ENCODE data around the gene HDAC3.
A peak's percentile ranks its signal among the peaks of the same experiment; 100 is the strongest.
"Not testable (repeated sequence)": the region's sequence is repeated elsewhere in the genome, so short reads cannot be mapped to it uniquely, and the experiment has no call there.

Gene HDAC3

DNA sequence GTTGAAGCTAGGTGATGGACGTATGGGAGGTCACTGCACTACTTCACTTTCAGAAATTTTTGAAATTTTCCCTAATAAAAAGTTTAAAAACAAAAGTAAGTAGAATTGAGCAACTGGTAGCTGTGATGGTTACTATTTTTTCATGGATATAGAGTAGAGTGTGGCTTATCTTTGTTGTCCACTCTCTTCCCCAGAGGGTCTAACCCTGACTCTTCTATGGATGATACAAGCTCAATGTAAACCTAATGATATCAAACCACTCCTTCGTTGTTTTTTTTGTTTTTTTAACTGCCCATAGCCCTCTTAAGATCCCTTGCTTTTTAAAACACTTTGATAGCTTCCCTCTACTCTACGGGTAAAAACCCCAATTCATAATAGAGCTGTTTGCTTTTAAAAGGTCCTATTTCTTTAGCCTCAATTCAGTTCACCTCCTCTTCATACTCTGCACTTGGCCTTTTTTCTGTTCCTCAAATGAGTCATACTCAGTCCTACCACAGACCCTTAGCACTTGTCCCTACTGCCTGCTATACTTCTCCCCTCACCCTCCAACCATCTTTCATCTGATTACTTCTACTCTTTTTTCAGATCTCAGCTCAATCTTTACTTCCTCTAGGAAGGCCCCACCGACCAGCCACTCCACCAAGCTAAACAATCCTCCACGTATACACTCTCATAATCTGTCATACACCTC lies 2.6 kb downstream of the HDAC3 start:
- DNase-seq = no peak

DNA sequence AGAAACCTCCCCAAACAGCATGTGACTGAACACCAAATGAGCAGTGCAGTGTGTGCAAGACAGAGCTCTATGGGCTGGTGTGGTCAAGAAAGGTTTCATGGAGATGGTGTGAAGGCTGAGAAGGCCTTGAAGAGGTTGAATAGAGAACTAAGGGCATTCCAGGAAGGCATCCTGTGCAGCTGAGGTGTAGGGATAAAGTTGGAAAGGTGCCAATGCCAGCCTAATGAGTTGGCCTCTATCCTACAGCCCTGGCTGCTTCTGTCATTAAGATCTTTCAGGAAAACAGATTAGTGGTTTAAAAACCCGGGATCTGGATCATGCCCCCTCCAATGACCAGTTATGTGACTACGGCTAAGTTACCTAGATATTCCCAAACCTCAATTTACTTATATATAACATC lies 4.0 kb downstream of the HDAC3 start:
- no peak for DNase-seq

GRCh38 chr5:141630570-141631140 lies 6.0 kb downstream of the HDAC3 start:
- DNase-seq = no peak

DNA sequence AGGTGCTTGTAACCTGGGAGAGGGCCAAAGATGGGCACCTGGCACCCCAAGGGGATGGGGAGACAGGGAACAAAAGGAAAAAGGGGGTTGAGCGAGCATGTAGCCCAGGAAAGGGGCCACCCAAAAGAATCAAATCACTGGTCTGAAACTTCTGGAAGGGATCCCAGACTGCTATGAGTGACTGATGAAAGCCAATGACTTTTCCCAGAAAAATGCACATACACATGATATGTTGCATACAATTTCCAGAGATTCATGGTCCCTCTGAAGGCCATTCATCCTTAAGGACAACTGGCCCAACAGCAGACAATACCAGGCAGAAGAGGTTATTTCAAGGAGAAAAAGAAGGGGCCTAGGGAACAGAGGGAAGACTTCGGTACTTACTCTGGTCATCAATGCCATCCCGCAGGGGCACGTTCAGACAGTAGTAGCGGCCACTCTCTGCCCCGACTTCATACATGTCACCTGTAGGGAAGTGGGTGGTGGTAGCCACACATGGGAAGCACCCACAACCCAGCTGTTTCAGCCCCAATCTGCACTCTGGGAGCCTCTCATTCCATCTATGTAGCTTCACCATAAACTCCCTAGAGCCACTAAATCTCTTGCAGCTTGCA lies 8.4 kb downstream of the HDAC3 start:
- no peak for DNase-seq

DNA sequence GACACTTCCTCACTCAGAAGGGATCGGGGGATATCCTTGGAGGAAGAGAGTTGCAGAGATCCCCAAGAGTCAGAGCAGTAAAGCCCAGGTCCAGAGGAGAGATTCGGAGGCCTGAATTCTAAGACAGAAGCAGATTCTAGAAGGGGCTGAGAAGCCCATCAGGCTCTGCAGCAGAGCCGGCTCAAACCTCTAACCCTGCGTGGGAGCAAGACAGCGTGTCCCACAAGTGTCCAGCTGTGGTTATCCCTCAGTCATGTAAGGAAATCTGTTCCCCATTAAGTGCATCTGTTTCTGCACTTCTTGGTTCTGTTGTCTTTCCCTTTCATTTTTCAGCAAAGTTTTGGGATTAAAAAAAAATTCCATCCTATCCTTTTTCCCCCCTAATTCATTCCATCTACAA lies 13.0 kb downstream of the HDAC3 start:
- DNase-seq = no peak

DNA sequence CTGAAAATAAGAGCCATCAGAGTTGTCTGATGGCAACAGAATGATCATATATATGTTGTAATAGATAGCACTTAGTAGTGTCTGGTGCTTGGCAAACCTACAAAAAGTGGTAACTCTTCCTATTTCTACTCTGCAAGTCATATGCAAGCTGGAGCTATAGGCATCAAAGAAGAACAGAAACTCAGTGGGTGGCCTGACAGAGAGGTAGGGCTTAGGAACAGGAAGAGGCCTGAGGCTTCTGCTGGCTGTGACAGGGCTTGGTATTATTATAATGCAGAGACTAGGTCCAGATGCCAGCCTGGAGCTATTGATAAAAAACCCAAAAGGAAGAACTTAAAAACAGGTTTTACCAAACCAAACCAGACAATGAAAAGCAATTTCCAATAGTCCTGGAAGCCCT lies 13.5 kb downstream of the HDAC3 start:
- DNase-seq = no peak

DNA sequence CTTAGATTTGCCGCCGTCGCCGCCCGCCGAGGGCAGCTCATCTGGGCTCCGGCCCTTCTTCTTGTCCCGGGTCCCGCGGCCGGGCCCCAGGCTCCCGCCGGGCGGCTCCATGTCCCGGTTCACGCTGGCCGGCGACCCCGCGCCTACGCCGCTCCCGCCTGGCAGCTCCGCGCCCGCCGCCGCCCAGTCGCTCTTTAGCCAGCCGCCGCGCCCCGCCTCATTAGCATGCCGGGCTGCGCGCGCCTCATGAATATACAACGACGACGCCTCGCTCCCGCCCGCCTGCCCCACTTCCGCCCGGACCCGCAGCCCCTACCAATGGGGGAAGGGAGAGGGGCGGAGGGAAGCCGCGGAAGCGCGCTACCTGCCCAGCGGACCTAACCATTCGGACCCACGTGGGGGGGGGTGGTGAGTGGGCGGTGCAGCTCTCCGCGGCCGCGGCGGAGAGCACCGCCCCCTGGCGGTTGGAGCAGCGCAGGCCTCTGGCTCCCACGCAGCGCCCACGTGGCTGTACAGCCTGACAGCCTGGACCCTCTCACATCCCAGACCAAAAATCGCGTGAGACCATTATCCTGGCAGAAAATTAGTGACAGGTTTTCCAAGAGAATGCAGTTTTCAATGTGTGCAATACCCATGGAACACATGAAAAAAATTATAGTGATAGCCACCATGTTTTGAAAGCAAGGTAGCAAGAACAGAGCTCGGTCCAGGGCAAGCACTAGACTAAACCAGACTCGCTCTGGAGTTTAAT lies 17.7 kb downstream of the HDAC3 start, which contains the start of gene DIAPH1:
DIAPH1 (minus strand) TSS at position 197 of the 751 bp plus-strand sequence; CDS start at position 111, 86 bp downstream.
- peak; percentile 81 for DNase-seq

DNA sequence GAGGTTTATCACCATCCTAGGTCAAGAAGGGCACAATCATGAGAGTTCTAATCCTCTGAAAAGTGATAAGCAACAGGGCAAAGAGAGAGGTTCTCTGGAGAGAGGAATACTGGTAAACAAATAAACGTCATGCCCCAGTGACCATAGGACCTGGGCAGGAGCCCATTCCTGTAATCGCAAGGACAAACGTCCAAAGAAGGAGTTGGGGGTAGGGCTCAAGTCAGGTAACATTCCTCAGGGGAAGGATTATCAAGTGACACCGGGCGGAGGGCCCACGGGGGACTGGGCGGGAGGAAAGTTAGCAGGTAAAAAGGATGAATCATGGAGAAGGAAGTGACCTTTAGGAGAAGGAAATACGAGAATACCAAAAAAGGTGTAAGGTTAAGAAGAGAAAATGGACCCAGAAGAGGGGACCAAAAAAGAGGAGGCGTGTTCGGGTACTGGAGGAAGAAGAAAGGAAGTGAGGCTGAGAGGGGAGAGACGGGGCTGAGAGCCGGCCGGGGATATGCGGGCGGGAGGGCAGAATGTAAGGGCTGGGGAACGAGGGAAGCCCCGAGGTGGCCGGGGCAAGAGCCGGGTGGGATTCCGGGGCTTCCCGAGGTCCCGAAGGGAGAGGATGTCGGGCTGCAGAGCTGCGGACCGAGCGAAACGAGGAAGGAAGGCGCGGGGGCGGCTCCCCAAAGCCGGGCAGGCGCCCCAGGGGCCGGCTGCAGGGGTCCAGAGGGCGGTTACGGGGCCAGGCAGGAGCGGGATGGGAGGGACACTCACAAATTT lies 18.4 kb downstream of the HDAC3 start:
- DNase-seq = peak; percentile 37

DNA sequence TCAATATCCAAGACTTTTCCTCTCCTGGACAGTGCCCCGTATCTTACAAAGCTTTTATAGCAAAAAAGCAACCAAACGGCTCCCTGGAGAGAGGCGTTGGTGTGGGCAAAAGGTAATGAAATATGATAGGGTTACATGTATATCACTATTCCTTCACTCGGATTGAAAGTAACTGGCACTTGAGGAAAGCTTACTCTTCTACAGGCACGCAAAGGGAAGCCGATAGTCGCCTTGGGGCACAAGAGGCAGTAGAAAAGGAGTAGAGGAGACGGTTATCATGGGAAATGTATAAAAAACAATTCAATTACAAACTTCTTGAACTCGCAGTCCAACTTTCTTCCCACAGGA lies 19.0 kb downstream of the HDAC3 start:
- DNase-seq = no peak

GRCh38 chr5:141617128-141617527 lies 19.5 kb downstream of the HDAC3 start:
- DNase-seq = no peak

- DNase-seq = no peak
These were observed 20.5 kb downstream of the HDAC3 start for GRCh38 chr5:141615991-141616720.

DNA sequence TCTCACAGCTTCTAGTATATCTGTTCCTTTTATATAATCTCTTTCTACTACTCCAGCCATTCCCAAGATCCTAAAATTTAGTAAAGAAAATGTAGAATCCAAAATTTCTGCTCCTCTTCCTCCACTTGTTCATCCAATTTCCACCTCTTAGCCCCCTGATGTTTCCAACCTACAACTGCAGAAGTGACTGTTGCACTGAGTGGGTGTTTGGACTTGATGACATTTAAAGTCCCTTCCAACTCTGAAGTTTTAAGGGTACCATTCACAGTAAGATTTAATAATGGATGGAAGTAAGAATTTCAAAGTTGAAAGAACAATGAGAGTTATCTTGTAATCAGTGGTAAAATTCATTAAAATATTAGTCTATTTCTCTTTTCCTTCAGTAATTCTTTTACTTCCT lies 23.3 kb downstream of the HDAC3 start:
- DNase-seq = no peak

GRCh38 chr5:141611289-141611688 lies 25.4 kb downstream of the HDAC3 start:
- DNase-seq = no peak

DNA sequence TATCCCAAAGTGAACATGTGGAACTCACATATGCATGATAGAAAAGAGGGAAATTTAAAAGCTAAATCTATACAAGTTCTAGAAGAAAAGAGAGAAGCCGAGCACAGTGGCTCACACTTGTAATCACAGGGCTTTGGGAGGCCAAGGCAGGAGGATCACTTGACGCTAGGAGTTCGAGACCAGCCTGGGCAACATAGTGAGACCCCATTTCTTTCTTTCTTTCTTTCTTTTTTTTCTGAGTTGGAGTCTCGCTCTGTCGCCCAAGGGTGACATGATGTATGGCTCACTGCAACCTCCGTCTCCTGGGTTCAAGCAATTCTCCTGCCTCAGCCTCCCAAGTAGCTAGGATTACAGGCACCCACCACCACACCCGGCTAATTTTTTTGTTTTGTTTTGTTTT lies 26.7 kb downstream of the HDAC3 start:
- DNase-seq = not testable (repeated sequence)

GRCh38 chr5:141609044-141609443 lies 27.6 kb downstream of the HDAC3 start:
- no peak for DNase-seq

DNA sequence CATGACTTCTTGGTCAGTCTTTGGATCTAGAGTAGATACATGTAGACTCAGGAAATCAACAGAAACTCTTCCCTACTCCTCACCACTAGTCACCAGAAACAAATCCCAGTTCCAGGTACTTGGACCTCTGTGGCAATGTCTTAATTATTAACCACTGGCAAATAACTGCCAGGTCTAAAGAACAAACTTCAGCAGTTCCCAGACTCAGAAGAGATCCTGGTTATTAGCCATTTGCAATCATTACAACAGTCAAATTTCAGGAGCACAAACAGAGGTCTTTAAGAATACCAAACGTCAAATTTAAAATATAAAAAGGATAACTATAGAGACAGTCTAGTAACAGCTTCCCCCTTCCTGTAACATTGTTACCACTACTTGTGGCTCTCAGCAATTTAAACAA lies 28.1 kb downstream of the HDAC3 start:
- no peak for DNase-seq

GRCh38 chr5:141608046-141608445 lies 28.6 kb downstream of the HDAC3 start:
- no peak for DNase-seq

GRCh38 chr5:141605523-141606277 lies 30.9 kb downstream of the HDAC3 start:
- DNase-seq = no peak

DNA sequence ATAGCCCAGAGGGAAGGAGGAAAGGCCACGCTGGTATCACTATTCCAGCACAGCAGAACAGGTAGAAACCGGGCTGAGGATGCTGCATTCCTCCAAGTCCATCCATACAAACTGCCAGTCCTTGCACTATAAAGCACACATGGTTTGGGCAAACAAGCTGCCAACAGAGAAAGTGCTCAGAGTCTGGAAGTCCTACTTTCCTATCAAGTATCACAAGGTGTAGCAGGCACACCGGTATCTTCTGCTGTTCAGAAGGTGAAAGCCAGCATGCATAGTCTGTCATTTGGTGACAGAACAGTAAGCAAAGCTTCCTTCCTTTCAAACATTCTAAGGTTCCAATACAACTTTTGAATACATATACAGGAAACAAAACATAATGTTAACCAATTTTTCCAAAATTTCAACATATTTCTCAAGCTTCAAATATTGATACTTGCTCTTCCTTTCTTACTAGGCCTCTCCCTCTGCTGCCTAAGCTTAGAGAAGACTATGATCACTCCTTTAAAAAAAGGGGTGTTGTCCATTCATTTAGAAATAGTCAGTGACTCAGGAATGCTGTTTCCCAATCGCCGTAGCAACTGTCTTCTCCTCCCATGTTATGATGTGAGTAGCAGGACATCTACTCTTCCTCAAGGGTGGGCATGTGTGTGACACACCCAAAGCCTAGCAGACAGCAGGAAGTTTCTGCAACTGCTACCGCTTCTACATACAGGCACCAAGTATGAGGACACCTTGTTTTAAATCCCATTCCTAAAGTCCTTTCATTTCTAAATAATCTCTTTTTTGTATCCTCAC lies 32.5 kb downstream of the HDAC3 start:
- no peak for DNase-seq

- no peak for DNase-seq
These were observed 34.0 kb downstream of the HDAC3 start for GRCh38 chr5:141602606-141603005.

All from NCI-H2171 treated with DMSO at 0.1 percent for 48 hours (cell line).